ENCODE measurements around the gene SORCS2. TPM values are rescaled to one million over a fixed set of nuclear protein-coding genes. Genes with fewer than 3 reads are reported as not detected.

SORCS2 gene
- total RNA-seq, 1 donor from 2014 or later, result 10.9 TPM

DNA sequence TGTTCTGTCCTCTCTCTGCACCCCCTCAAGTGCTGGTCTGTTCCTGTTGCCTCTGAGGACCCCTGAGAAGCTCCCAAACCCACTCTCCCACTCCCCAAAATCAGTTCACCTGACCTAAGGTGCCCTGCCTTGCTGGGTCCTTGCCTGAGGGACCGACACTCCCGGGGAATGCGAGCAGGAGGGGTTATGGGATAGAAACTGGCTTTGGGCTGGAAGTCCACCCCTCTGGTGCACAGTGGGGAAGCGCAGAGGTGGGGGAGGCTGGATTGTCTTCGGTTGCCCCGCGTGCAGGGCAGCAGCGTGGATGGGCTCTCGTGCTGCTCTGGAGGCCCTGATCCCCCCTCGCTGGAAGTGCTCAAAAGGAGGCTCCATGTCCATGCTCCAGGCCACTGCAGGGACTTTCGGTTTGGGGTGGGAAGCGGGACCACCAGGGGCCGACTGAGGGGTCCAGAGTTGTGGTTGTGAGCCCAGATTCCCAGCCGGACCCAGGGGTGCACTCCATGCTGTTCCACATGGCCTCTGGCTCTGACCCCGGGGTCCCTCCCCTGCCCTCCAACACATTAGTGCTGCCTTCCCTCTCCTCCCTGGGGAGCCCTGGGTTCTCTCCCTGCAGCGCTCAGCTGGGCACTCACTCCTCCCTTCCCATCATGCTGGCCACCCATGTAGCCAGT lies 7.6 kb downstream of the SORCS2 start:
- Mint-ChIP-seq H3K27me3 (ENCODE audit: low read depth) (no peaks in the 10 kb centered on the region), H3K9me3 (ENCODE audit: low read depth) (no peaks in the 10 kb centered on the region), H3K27ac (ENCODE audit: unreplicated experiment) (no peak overlapping the region), H3K4me3 (ENCODE audit: unreplicated experiment) (no peak overlapping the region), H3K36me3 (ENCODE audit: low read depth) (no peaks in the 10 kb centered on the region), H3K4me1 (ENCODE audit: low read depth) (peaks cover 59% of the 10 kb centered on the region)
- no peak for TF ChIP-seq CTCF (IDR thresholded peaks at IDR 0.05)
- no peak for DNase-seq (ENCODE audit: low spot score)

DNA sequence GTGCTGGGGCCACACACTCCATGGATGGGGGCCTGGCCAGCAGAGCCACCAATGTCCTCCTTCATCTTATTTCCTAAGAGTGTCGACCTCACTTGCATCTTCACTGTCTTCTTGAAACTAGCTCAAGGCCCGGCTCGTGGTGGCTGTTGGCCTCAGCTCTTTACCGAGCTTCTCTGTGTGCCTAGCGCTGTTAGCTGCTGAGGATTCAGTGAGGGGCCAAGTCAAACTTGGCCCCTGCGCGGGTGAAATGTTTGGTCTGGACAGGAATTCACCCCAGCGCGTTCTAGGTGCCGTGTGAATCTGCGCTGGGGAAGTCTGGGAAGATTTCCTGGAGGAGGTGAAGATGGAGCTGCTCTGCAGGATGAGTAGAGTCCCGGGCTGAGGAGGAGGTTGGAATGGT lies 8.5 kb downstream of the SORCS2 start:
- DNase-seq (ENCODE audit: low spot score), result no peak
- Mint-ChIP-seq H3K4me1 (ENCODE audit: low read depth) (peaks cover 57% of the 10 kb centered on the region), H3K27me3 (ENCODE audit: low read depth) (no peaks in the 10 kb centered on the region), H3K9me3 (ENCODE audit: low read depth) (no peaks in the 10 kb centered on the region), H3K27ac (ENCODE audit: unreplicated experiment) (no peak overlapping the region), H3K4me3 (ENCODE audit: unreplicated experiment) (no peak overlapping the region), H3K36me3 (ENCODE audit: low read depth) (no peaks in the 10 kb centered on the region)
- TF ChIP-seq CTCF (IDR thresholded peaks at IDR 0.05), result no peak

- no peak for DNase-seq (ENCODE audit: low spot score)
- Mint-ChIP-seq H3K4me3 (ENCODE audit: unreplicated experiment) (no peak overlapping the region), H3K27ac (ENCODE audit: unreplicated experiment) (peak overlapping the region; percentile 80), H3K36me3 (ENCODE audit: low read depth) (no peaks in the 10 kb centered on the region), H3K27me3 (ENCODE audit: low read depth) (no peaks in the 10 kb centered on the region), H3K9me3 (ENCODE audit: low read depth) (no peaks in the 10 kb centered on the region), H3K4me1 (ENCODE audit: low read depth) (peaks cover 57% of the 10 kb centered on the region)
- no peak for TF ChIP-seq CTCF (IDR thresholded peaks at IDR 0.05)
Observed at GRCh38 chr4:7201420-7202305, 9.3 kb downstream of the SORCS2 start.

GRCh38 chr4:7202411-7202810 lies 10.1 kb downstream of the SORCS2 start:
- Mint-ChIP-seq H3K27me3 (ENCODE audit: low read depth) (no peaks in the 10 kb centered on the region), H3K36me3 (ENCODE audit: low read depth) (no peaks in the 10 kb centered on the region), H3K4me1 (ENCODE audit: low read depth) (peaks cover 57% of the 10 kb centered on the region), H3K4me3 (ENCODE audit: unreplicated experiment) (no peak overlapping the region), H3K27ac (ENCODE audit: unreplicated experiment) (peak overlapping the region; percentile 80), H3K9me3 (ENCODE audit: low read depth) (no peaks in the 10 kb centered on the region)
- no peak for TF ChIP-seq CTCF (IDR thresholded peaks at IDR 0.05)
- no peak for DNase-seq (ENCODE audit: low spot score)

GRCh38 chr4:7204656-7205387 lies 12.5 kb downstream of the SORCS2 start:
- no peak for TF ChIP-seq CTCF (IDR thresholded peaks at IDR 0.05)
- Mint-ChIP-seq H3K9me3 (ENCODE audit: low read depth) (no peaks in the 10 kb centered on the region), H3K27ac (ENCODE audit: unreplicated experiment) (no peak overlapping the region)

More at GRCh38 chr4:7204656-7205387, 12.5 kb downstream of the SORCS2 start:
- Mint-ChIP-seq H3K36me3 (ENCODE audit: low read depth) (no peaks in the 10 kb centered on the region), H3K4me1 (ENCODE audit: low read depth) (peaks cover 70% of the 10 kb centered on the region), H3K27me3 (ENCODE audit: low read depth) (no peaks in the 10 kb centered on the region), H3K4me3 (ENCODE audit: unreplicated experiment) (no peak overlapping the region)
- peak; percentile 37 for DNase-seq (ENCODE audit: low spot score)

Measured in chondrocyte (in vitro differentiated cells).